SK-N-MC (cell line): Measurements from ENCODE around the gene ZNF557.

Source experiments
- EZH2 ChIP-seq: fragments of 200-600 bp; sonication (generic); IDR thresholded peaks from one replicate; pipeline ENCODE4 v1.6.1; 2017; ENCODE audit warnings: antibody characterized with exemption
- POLR2AphosphoS5 ChIP-seq: IDR thresholded peaks from 2 replicates; pipeline ENCODE4 v1.6.1; 2012; ENCODE audit warnings: mild to moderate bottlenecking, low read depth, low read length, borderline replicate concordance

DNA sequence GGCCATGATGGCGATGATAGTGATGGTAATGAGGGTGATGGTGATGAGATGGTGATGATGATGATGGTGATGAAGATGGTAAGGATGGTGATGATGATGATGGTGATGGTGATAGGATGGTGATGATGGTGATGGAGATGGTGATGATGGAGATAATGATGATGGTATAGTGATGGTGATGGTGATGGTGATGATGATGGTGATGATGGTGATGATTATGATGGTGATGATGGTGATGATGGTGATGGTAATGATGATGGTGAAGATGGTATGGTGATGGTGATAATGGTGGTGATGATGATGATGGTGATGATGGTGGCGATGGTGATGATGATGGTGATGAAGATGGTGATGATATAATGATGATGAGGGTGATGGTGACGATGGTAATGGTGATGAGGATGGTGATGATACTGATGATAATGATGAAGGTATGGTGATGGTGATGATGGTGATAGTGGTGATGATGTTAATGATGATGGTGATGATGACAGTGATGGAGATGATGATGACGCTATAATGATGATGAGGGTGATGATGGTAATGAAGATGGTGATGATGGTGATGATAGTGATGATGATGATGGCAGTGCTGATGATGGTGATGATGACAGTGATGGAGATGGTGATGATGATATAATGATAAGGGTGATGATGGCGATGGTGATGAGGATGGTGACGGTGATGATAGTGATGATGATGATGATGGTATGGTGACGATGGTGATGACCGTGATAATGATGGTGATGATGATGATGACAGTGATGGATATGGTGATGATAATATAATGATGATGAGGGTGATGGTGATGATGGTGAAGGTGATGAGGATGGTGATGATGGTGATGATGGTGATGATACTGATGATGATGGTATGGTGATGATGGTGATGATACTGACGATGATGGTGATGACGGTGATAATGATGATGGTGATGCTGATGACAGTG is 37.5 kb downstream of the ZNF557 start:
- no peak for TF ChIP-seq POLR2AphosphoS5
- no peak for TF ChIP-seq EZH2
